Measurements from ENCODE around the gene SLC23A2. TPM values are rescaled to one million over a fixed set of nuclear protein-coding genes. Genes with fewer than 3 reads are reported as not detected.

SLC23A2 gene
- total and polyA plus RNA-seq, 7 donors = 0.60 to 15.2 (median 10.9) TPM

DNA sequence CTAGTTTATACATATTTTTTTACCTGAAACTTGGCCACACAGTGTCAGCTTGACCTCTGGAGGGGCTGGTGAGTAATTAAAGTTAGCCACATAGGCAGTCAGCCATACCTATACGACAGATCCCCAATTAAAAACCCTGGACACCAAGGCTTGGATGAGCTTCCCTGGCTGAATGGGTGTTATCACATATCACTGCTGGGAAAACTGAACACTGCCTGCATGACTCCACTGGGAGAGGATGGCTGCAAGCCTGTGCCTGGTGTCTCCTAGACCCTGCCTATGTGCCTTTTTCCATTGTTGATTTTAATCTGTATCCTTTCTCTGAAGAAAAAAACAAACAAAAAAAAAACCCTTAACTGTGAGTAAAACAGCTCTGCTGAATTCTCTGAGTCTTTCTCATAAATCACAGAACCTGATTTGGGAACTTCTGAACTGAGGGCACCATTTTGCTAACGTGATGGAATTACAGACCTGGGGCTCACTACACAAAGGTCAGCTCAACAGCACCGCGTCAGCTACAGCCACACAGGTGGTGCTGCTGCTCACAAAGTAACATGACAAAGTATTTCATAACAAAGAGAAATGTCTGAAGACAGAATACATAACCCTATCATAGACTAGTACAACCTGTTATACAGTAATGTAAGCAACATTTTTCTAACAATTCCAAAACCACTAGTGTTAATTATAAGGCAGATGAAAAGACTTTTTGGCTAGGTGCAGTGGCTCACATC, 97.0 kb downstream of the SLC23A2 start:
- TF ChIP-seq POLR2A (IDR thresholded peaks at IDR 0.05) (no peak), EP300 (IDR thresholded peaks at IDR 0.05) (no peak), POLR2AphosphoS5 (IDR thresholded peaks at IDR 0.05) (no peak)
- TF ChIP-seq, protein P1, sequence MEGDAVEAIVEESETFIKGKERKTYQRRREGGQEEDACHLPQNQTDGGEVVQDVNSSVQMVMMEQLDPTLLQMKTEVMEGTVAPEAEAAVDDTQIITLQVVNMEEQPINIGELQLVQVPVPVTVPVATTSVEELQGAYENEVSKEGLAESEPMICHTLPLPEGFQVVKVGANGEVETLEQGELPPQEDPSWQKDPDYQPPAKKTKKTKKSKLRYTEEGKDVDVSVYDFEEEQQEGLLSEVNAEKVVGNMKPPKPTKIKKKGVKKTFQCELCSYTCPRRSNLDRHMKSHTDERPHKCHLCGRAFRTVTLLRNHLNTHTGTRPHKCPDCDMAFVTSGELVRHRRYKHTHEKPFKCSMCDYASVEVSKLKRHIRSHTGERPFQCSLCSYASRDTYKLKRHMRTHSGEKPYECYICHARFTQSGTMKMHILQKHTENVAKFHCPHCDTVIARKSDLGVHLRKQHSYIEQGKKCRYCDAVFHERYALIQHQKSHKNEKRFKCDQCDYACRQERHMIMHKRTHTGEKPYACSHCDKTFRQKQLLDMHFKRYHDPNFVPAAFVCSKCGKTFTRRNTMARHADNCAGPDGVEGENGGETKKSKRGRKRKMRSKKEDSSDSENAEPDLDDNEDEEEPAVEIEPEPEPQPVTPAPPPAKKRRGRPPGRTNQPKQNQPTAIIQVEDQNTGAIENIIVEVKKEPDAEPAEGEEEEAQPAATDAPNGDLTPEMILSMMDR (IDR thresholded peaks at IDR 0.05) = no peak
- Histone ChIP-seq H3K4me3 (no peak overlapping the region), H3K27me3 (no peaks in the 10 kb centered on the region), H3K27ac (no peak overlapping the region), H3K4me1 (no peaks in the 10 kb centered on the region), H3K36me3 (peaks cover 0 to 22% (median 2%) of the 10 kb centered on the region in 4 donors), H3K9me3 (no peaks in the 10 kb centered on the region)
- 95% methylated on average over 4 of the region's 4 CpGs for WGBS, 2 donors
- intact Hi-C loops (cut with DNase I) = no loop called here
- no peak for DNase-seq

DNA sequence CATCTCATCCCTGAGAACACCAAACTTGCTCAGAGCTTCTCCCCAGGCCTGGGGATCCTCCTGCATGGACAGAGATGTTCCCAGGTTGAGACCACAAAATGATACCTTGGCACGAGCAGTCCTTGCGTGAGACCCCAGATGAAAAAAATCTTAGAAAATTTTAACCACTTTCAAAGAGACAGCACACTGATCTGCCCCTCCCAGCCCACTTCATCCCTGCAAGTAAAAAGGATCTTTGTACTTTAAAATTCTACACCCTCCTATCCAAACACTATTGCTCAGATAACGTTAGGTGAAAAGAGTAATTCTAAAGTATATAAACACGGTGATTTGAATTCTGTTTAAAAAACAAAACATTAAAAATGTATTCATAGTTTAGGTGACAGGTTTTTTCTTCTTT, 98.5 kb downstream of the SLC23A2 start:
- H3K4me1 ChIP-seq = no peaks in the 10 kb centered on the region
- intact Hi-C loops (cut with DNase I) = no loop called here
- peaks cover 0 to 23% (median 3%) of the 10 kb centered on the region in 4 donors for H3K36me3 ChIP-seq
- no peak overlapping the region for H3K4me3 ChIP-seq
- TF ChIP-seq POLR2AphosphoS5 (IDR thresholded peaks at IDR 0.05) (no peak), POLR2A (IDR thresholded peaks at IDR 0.05) (no peak)
- H3K27ac ChIP-seq = no peak overlapping the region
- no peak for DNase-seq
- WGBS, 2 donors = 60 to 89% methylated on average over 4 of the region's 4 CpGs
- H3K27me3 ChIP-seq = no peaks in the 10 kb centered on the region
- H3K9me3 ChIP-seq = no peaks in the 10 kb centered on the region

DNA sequence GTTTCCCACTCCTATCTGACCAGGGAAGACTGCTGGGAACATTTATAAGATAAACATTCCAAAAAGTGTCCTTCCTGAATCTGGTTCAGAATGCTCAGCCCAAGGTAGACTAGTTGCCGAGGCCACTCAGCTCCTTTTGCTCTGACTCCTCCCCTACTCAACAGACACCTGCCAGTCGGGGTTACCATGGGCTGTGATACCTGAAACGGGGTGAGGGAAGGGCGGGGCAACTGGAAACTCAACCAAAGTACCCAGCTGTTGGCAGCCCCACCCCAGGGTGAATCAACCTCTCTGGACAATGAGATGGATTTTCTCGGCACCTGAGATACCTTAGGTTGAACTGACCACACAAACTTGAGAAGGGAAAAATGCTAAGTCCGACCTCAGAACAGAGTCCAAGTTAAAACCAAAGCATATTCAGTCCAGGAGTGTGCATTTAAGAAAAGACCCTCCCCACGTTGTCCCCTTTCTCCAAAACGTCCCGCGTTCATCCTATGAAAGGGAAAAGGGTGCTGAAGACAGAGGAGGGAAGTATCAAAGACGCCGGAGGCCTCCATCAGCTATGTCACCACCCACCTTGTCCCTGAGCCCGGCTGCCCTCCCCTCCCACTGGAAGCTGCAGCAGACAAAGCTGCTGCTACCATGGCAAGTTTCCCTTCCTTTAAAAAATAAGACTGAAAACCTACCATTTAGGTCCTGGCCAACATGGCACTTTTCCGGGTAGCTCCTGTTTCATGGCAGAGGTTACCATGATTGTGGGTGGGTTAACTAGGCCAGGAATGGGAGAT, 100.1 kb downstream of the SLC23A2 start:
- H3K4me3 ChIP-seq = no peak overlapping the region
- no peak for DNase-seq
- H3K9me3 ChIP-seq = no peaks in the 10 kb centered on the region
- no peak overlapping the region for H3K27ac ChIP-seq
- H3K27me3 ChIP-seq = no peaks in the 10 kb centered on the region
- peaks cover 0 to 25% (median 3%) of the 10 kb centered on the region in 4 donors for H3K36me3 ChIP-seq
- no peaks in the 10 kb centered on the region for H3K4me1 ChIP-seq
- WGBS, 2 donors = 75 to 88% methylated on average over 14 of the region's 14 CpGs
- intact Hi-C loops (cut with DNase I) = no loop called here
- TF ChIP-seq POLR2A (IDR thresholded peaks at IDR 0.05) = no peak
- no peak for TF ChIP-seq EP300 (IDR thresholded peaks at IDR 0.05)
- TF ChIP-seq, protein P1 (IDR thresholded peaks at IDR 0.05) = no peak
- TF ChIP-seq POLR2AphosphoS5 (IDR thresholded peaks at IDR 0.05) = no peak

DNA sequence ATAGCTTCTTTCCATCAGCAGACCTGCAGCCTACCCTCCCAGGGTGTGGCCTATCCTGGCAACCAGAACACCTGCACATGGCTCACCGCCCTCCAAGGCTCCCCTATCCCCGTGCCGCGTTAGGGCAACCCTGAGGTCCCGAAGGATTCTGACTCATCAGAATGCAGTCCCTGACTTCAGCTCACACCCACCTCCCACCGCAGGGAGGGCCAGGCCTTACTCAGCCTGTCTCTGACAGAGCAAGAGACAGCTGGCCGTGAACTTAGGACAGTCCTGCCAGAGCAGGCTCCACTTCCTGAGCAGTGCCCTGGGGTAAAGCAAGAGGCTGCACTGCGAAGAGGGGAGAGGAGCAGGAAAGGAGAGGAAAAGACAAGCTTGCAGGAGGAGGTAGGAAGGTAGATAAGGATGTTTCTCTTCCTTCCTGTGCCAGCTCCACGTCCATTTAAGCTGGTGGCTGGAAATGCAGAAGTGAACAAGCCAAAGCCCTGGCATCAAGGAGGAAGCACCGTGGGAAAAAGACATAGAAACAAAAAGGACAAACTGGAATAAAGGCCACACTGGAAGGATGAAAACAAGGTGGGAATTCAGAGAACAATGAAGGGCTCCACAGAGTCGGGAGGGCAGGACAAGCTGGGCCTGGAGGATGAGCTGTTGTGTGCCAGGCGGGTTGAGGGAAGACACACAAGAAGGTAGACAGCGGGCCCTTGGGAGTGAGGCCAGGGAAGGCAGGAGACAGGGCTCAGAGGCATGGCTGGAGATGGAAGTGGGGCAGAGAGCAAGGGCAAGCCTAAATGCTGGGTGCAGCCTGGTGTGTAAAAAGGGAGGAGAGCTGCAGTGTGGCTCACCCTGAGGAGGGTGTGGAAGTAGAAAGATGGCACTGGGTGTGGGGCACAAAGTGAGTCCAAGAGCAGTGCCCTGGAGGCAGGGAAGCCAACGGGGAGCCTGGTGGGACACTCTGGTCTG, 102.7 kb downstream of the SLC23A2 start:
- H3K9me3 ChIP-seq = no peaks in the 10 kb centered on the region
- H3K4me1 ChIP-seq = no peaks in the 10 kb centered on the region
- peaks cover 0 to 29% (median 3%) of the 10 kb centered on the region in 4 donors for H3K36me3 ChIP-seq
- intact Hi-C loops (cut with DNase I) = no loop called here
- no peak overlapping the region for H3K27ac ChIP-seq
- no peak for DNase-seq
- TF ChIP-seq EP300 (IDR thresholded peaks at IDR 0.05) (no peak), POLR2A (IDR thresholded peaks at IDR 0.05) (no peak), POLR2AphosphoS5 (IDR thresholded peaks at IDR 0.05) (no peak)
- TF ChIP-seq, protein P1 (IDR thresholded peaks at IDR 0.05) = no peak
- H3K4me3 ChIP-seq = no peak overlapping the region
- H3K27me3 ChIP-seq = no peaks in the 10 kb centered on the region
- WGBS, 2 donors = 51 to 72% methylated on average over 14 of the region's 14 CpGs

Measured in sigmoid colon (tissue), 7 donors.